ENCODE data around the gene ATP6V0D1.

GRCh38 chr16:67445126-67445426 is 35.9 kb downstream of the ATP6V0D1 start:
- TF ChIP-seq EZH2 (IDR thresholded peaks at IDR 0.05) (no peak), POLR2AphosphoS5 (IDR thresholded peaks at IDR 0.05; ENCODE audit: borderline replicate concordance, low read depth, low read length) (no peak)
